K562 (cell line): Measurements from ENCODE around the gene UBR1. TPM values are rescaled to one million over a fixed set of nuclear protein-coding genes. Genes with fewer than 3 reads are reported as not detected.

Experiments used
- ATAC-seq: fragments of 200-7000 bp; cut with Tn5 transposase; 3 replicates; pipeline ENCODE4 v1.9.1; 2020; ENCODE audit warnings: moderate library complexity
- Bru-seq: library from RNA; stranded (reverse); fragments of 400-500 nt; gene quantifications from one replicate; lab custom pipeline; 2021; lab: Mats Ljungman, UMichigan
- BruChase-seq, 2 experiments: library from RNA; stranded (reverse); fragments of 400-500 nt; gene quantifications; one replicate each; lab custom pipeline; 2021; lab: Mats Ljungman, UMichigan
- BruUV-seq: library from RNA; stranded (reverse); fragments of 400-500 nt; replicated peaks from 2 replicates; lab custom pipeline; 2021; lab: Mats Ljungman, UMichigan
- CTCF ChIA-PET: fragments of 300-600 bp; formaldehyde crosslinking; extraction: SDS; loops from one replicate; lab custom pipeline; 2021; ENCODE audit warnings: low intra/inter-chr PET ratio; lab: Yijun Ruan, JAX
- POLR2A ChIA-PET: fragments of 300-600, 350-650 bp; sonication (Branson Sonifier 250); formaldehyde crosslinking; extraction: SDS; loops from one replicate; lab custom pipeline; 2021; ENCODE audit warnings: antibody characterized with exemption, inconsistent platforms; lab: Yijun Ruan, JAX
- DNase-seq, 4 experiments: peaks; one replicate each; pipeline versions ENCODE4 v3.0.0 to v3.0.0-alpha.2; 2011 to 2018; ENCODE audit warnings: low spot score in 3 of 4, mixed read lengths in 3 of 4; ENCODE audit errors: extremely low read depth in 1 of 4
- FAIRE-seq: peaks from 2 replicates; lab custom pipeline; 2011; peaks lifted over from hg19 to GRCh38; lab: Jason Lieb, UNC
- H2AFZ ChIP-seq: 2 replicates; pipeline ENCODE4 v1.6.0; 2011; ENCODE audit warnings: low read depth, low read length, control low read depth, inconsistent platforms
- H3K27ac ChIP-seq: fragments of 200-600 bp; 3 replicates; pipeline ENCODE4 v1.8.0; 2011; ENCODE audit warnings: low read depth, mild to moderate bottlenecking, control low read depth, inconsistent platforms, low read length, moderate library complexity, mixed read lengths; ENCODE audit errors: extremely low read depth
- H3K27me3 ChIP-seq, 2 experiments: fragments of 300-600 bp in 1 of 2; 2 replicates in 1 of 2; 3 replicates in 1 of 2; pipeline versions ENCODE4 v1.6.0 to v1.8.0; 2011; ENCODE audit warnings: inconsistent platforms in 2 of 2, low read length in 2 of 2, mild to moderate bottlenecking in 1 of 2, mixed read lengths in 1 of 2, moderate library complexity in 1 of 2; ENCODE audit not compliant: control insufficient read depth in 2 of 2, insufficient read depth in 2 of 2
- H3K36me3 ChIP-seq: fragments of 300-600 bp; 3 replicates; pipeline ENCODE4 v1.8.0; 2011; ENCODE audit warnings: mild to moderate bottlenecking, low read length, inconsistent platforms; ENCODE audit not compliant: control insufficient read depth, insufficient read depth
- H3K4me1 ChIP-seq, 2 experiments: fragments of 200-600 bp in 1 of 2; replicated peaks in 1 of 2; 2 replicates in 1 of 2; 3 replicates in 1 of 2; pipeline versions ENCODE4 v1.5.1 to v1.8.0; 2011; ENCODE audit warnings: inconsistent platforms in 2 of 2, low read length in 2 of 2, mild to moderate bottlenecking in 1 of 2, mixed read lengths in 1 of 2, moderate library complexity in 1 of 2; ENCODE audit not compliant: control insufficient read depth in 2 of 2, insufficient read depth in 2 of 2
- H3K4me2 ChIP-seq: 2 replicates; pipeline ENCODE4 v1.6.1; 2011; ENCODE audit warnings: low read length, control low read depth, inconsistent platforms, mixed read lengths; ENCODE audit not compliant: insufficient read depth
- H3K4me3 ChIP-seq: fragments of 200-600 bp; sonication (generic), shearing (Covaris generic); 2 replicates; pipeline ENCODE4 v1.5.1; 2016; ENCODE audit warnings: control low read depth, inconsistent platforms
- H3K79me2 ChIP-seq: fragments of 200-600 bp; 3 replicates; pipeline ENCODE4 v1.8.0; 2011; ENCODE audit warnings: low read length, inconsistent platforms; ENCODE audit not compliant: control insufficient read depth, insufficient read depth
- H3K9ac ChIP-seq, 2 experiments: 2 replicates each; pipeline versions ENCODE4 v1.6.0 to v1.6.1; 2011; ENCODE audit warnings: low read depth in 2 of 2, low read length in 2 of 2, control low read depth in 1 of 2, inconsistent platforms in 1 of 2, mild to moderate bottlenecking in 1 of 2, mixed read lengths in 1 of 2; ENCODE audit not compliant: insufficient read depth in 1 of 2
- H3K9me1 ChIP-seq: one replicate; pipeline ENCODE4 v1.6.0; 2011; ENCODE audit warnings: inconsistent platforms, mild to moderate bottlenecking, low read length, moderate library complexity; ENCODE audit not compliant: control insufficient read depth, insufficient read depth
- H3K9me3 ChIP-seq: replicated peaks from 2 replicates; pipeline ENCODE4 v1.5.1; 2011; ENCODE audit warnings: low read depth, low read length, inconsistent platforms; ENCODE audit not compliant: control insufficient read depth, insufficient read depth
- H4K20me1 ChIP-seq: replicated peaks from 2 replicates; pipeline ENCODE4 v1.6.1; 2011; ENCODE audit warnings: low read length, inconsistent platforms, mixed read lengths; ENCODE audit not compliant: control insufficient read depth, insufficient read depth
- CBFA2T3 ChIP-seq: fragments of 450-650 bp; IDR thresholded peaks from 2 replicates; pipeline ENCODE4 v1.6.1; 2017
- FOXJ2 ChIP-seq: fragments of 200-800 bp; sonication (Bioruptor generic); IDR thresholded peaks from 2 replicates; pipeline ENCODE4 v1.6.1; 2016; ENCODE audit warnings: missing genetic modification characterization, missing compliant biosample characterization
- ID3 ChIP-seq, 2 experiments: fragments of 250-450 bp in 1 of 2; fragments of 450-650 bp in 1 of 2; sonication (Bioruptor Pico) in 1 of 2; IDR thresholded peaks; 2 replicates each; pipeline versions ENCODE4 v1.6.1 to v1.8.0; 2016 to 2021; ENCODE audit warnings: mild to moderate bottlenecking in 2 of 2, moderate library complexity in 2 of 2, missing compliant biosample characterization in 1 of 2, missing genetic modification characterization in 1 of 2
- NFXL1 ChIP-seq: fragments of 450-650 bp; formaldehyde crosslinking; IDR thresholded peaks from 2 replicates; pipeline ENCODE4 v1.4.0; 2021; ENCODE audit warnings: mild to moderate bottlenecking
- NR4A1 ChIP-seq, 2 experiments: fragments of 250-450 bp in 1 of 2; fragments of 450-650 bp in 1 of 2; sonication (Bioruptor Pico) in 1 of 2; IDR thresholded peaks; 2 replicates each; pipeline versions ENCODE4 v1.4.0 to v1.6.1; 2016 to 2020; ENCODE audit warnings: mild to moderate bottlenecking in 2 of 2, missing compliant biosample characterization in 1 of 2, missing genetic modification characterization in 1 of 2, moderate library complexity in 1 of 2
- NRF1 ChIP-seq, 2 experiments: fragments of 450-650 bp; IDR thresholded peaks in 1 of 2; conservative IDR thresholded peaks in 1 of 2; 2 replicates each; pipeline ENCODE4 v1.6.1; 2014; ENCODE audit warnings: mild to moderate bottlenecking in 2 of 2
- PHF20 ChIP-seq: fragments of 450-650 bp; IDR thresholded peaks from 2 replicates; pipeline ENCODE4 v1.6.1; 2018; ENCODE audit not compliant: partially characterized antibody
- POLR2H ChIP-seq: IDR thresholded peaks from 2 replicates; pipeline ENCODE4 v1.6.1; 2016; ENCODE audit warnings: missing genetic modification characterization, low read depth, mild to moderate bottlenecking, control low read depth, missing compliant biosample characterization, moderate library complexity
- RCOR1 ChIP-seq, 2 experiments: IDR thresholded peaks; 2 replicates each; pipeline ENCODE4 v1.6.1; 2012; ENCODE audit warnings: low read depth in 2 of 2, low read length in 2 of 2, borderline replicate concordance in 1 of 2, improper control_type of control experiment in 1 of 2
- SMARCE1 ChIP-seq: fragments of 450-650 bp; IDR thresholded peaks from 2 replicates; pipeline ENCODE4 v1.7.1; 2016; ENCODE audit warnings: mild to moderate bottlenecking
- SOX6 ChIP-seq: fragments of 450-650 bp; IDR thresholded peaks from 2 replicates; pipeline ENCODE4 v1.6.1; 2014; ENCODE audit warnings: mild to moderate bottlenecking
- TBL1XR1 ChIP-seq, 2 experiments: IDR thresholded peaks; 2 replicates each; pipeline ENCODE4 v1.6.1; 2012; ENCODE audit warnings: improper control_type of control experiment in 2 of 2, low read length in 2 of 2, mild to moderate bottlenecking in 1 of 2
- TCF3 ChIP-seq: sonication (generic); formaldehyde crosslinking; IDR thresholded peaks from 2 replicates; pipeline ENCODE4 v1.4.0; 2020; ENCODE audit warnings: mild to moderate bottlenecking, missing genetic modification reagents
- ZFX ChIP-seq: sonication (generic); formaldehyde crosslinking; IDR thresholded peaks from 2 replicates; pipeline ENCODE4 v1.8.0; 2022; ENCODE audit warnings: mild to moderate bottlenecking, missing genetic modification reagents, moderate library complexity
- ZNF175 ChIP-seq: fragments of 200-800 bp; sonication (Bioruptor generic); IDR thresholded peaks from 2 replicates; pipeline ENCODE4 v1.6.1; 2016; ENCODE audit warnings: low read depth, mild to moderate bottlenecking, missing genetic modification characterization, missing compliant biosample characterization
- ZNF778 ChIP-seq: fragments of 450-650 bp; formaldehyde crosslinking; IDR thresholded peaks from 2 replicates; pipeline ENCODE4 v1.4.0; 2020; ENCODE audit warnings: mild to moderate bottlenecking, moderate library complexity
- WGBS: fragments of 100-300 bp; shearing (Covaris generic); methylation state at CpG from one replicate; pipeline ENCODE4 v1.1.6; 2016; ENCODE audit warnings: low coverage, mixed read lengths; ENCODE audit not compliant: insufficient coverage; ENCODE audit errors: missing lambda C conversion rate; 5-methylcytosine and 5-hydroxymethylcytosine counted together
- in situ Hi-C: fragments of 300-500 bp; cut with MboI; formaldehyde crosslinking; loops from 4 replicates; pipeline ENCODE4 v1.15.0; 2018; ENCODE audit warnings: inconsistent platforms, mixed read lengths
- intact Hi-C: fragments of 100-400 bp; cut with micrococcal nuclease; formaldehyde crosslinking; loops from 2 replicates; pipeline ENCODE4 v1.14.2; 2022
- long read RNA-seq, 3 experiments: library from polyadenylated mRNA in 2 of 3; library from RNA in 1 of 3; unstranded in 2 of 3; stranded (forward) in 1 of 3; transcript quantifications; one replicate each; pipeline ENCODE4 v2.0.0, GENCODE V29; 2019 to 2022
- polyA minus RNA-seq, 3 experiments: library from RNA; depleted of rRNA, polyadenylated mRNA; stranded (reverse); fragments of >200 nt; gene quantifications; 2 replicates each; pipeline ENCODE4 v1.2.3, GENCODE V29; 2011
- polyA plus RNA-seq, 8 experiments: library from polyadenylated mRNA; depleted of rRNA in 4 of 8; stranded (reverse) in 5 of 8; unstranded in 3 of 8; fragments of >200 nt; fragmentation: Nextera tagmentation in 2 of 8; fragmentation: Illumina TruSeq in 1 of 8; extraction: Ambion mirVana in 2 of 8; extraction: Trizol in 1 of 8; gene quantifications; 2 replicates each; pipeline versions ENCODE4 v1.2.1 to v1.2.3, GENCODE V29; 2011 to 2014; ENCODE audit warnings: inconsistent platforms in 1 of 8, missing spikeins in 1 of 8
- total RNA-seq, 7 experiments: library from RNA; depleted of rRNA in 6 of 7; stranded (reverse); fragments of >200 nt in 6 of 7; fragmentation: Illumina TruSeq in 2 of 7; extraction: Trizol in 2 of 7; gene quantifications; 2 replicates each; pipeline versions ENCODE4 v1.2.1 to v1.2.3, GENCODE V29; 2011 to 2021; ENCODE audit warnings: low replicate concordance in 1 of 7

The UBR1 gene
- 44.9 and 175 TPM in 2 replicates for total RNA-seq (2011; cell fraction: chromatin; rRNA removed; ENCODE audit: low replicate concordance)
- total RNA-seq (2011; cell fraction: nucleolus; rRNA removed): 23.3 and 24.9 TPM in 2 replicates
- 47.1 and 58.6 TPM in 2 replicates for total RNA-seq (2011; cell fraction: nucleoplasm; rRNA removed)
- total RNA-seq (2014; rRNA removed) (15.3 and 20.9 TPM in 2 replicates), total RNA-seq (2014; rRNA removed; fragmentation: Illumina TruSeq; extraction: Trizol) (30.7 and 32.8 TPM in 2 replicates), total RNA-seq (2015; rRNA removed; fragmentation: Illumina TruSeq; extraction: Trizol) (23.6 and 28.6 TPM in 2 replicates), total RNA-seq (2021) (21.2 and 24.0 TPM in 2 replicates), polyA plus RNA-seq (2011; rRNA removed) (10.6 and 15.7 TPM in 2 replicates), polyA plus RNA-seq (2014; fragmentation: Illumina TruSeq; extraction: Trizol) (10.8 and 14.2 TPM in 2 replicates), polyA plus RNA-seq (2014; fragmentation: Nextera tagmentation; extraction: Ambion mirVana) (1 to 10 TPM; 5.8 to 7.1 TPM), polyA plus RNA-seq (2014; rRNA removed) (10.8 and 11.6 TPM in 2 replicates), polyA minus RNA-seq (2011; rRNA and poly(A)+ RNA removed) (39.0 and 48.8 TPM in 2 replicates), Bru-seq, nascent RNA (percentile 77 among the genes with signal in this experiment), BruChase-seq, experiment 1, labeled RNA remaining after a 2-hour chase (percentile 80 among the genes with signal in this experiment), BruChase-seq, experiment 2, labeled RNA remaining after a 6-hour chase (percentile 82 among the genes with signal in this experiment)
- 2.7 and 4.1 TPM in 2 replicates for polyA plus RNA-seq (2011; cell fraction: cytosol; rRNA removed)
- polyA plus RNA-seq (2011; cell fraction: nucleus; rRNA removed): 11.4 and 13.6 TPM in 2 replicates
- 7.8 and 9.5 TPM in 2 replicates for polyA plus RNA-seq (2012)
- 16.3 and 21.1 TPM in 2 replicates for polyA minus RNA-seq (2011; cell fraction: cytosol; rRNA and poly(A)+ RNA removed)
- 47.7 and 61.1 TPM in 2 replicates for polyA minus RNA-seq (2011; cell fraction: nucleus; rRNA and poly(A)+ RNA removed)
- long read RNA-seq, experiment 1, partial matches to known transcripts: 16 of 40 reads
- long read RNA-seq, experiment 1, other reads (novel, unspliced or antisense): 22 of 40 reads
- long read RNA-seq, experiment 2, partial matches to known transcripts: 6 of 9 reads
- long read RNA-seq, experiment 2, other reads (novel, unspliced or antisense): 3 of 9 reads
- long read RNA-seq, experiment 3, partial matches to known transcripts: 5 of 8 reads
- long read RNA-seq, experiment 3, other reads (novel, unspliced or antisense): 2 of 8 reads

- H3K27me3 ChIP-seq: no peaks in the 10 kb centered on the region
- ATAC-seq (peak; percentile 91), DNase-seq (peak; percentile 87 to 96 (median 91)), FAIRE-seq (peak; percentile 95)
- H3K36me3 ChIP-seq: peaks cover 29% of the 10 kb centered on the region; the same call in 2 of the 3 replicates
- POLR2A ChIA-PET: interaction anchor here (0.7 to 1.3 kb wide), 4 partner anchors 10 to 237 kb away, joined by 3 to 6 read pairs (median 3); partner anchors contain the start of gene TGM7
- H3K4me3 ChIP-seq: peak within 1 kb of the TSS; percentile 69
- peaks cover 0 to 25% of the 10 kb centered on the region in 2 experiments; a peak in 3 of 5 replicates for H3K4me1 ChIP-seq
- CTCF ChIA-PET: no interaction called here
- no peaks in the 10 kb centered on the region for H3K9me3 ChIP-seq
- peaks cover 53% of the 10 kb centered on the region for H3K79me2 ChIP-seq
- WGBS: under 1% methylated on average over 30 of the region's 33 CpGs
- H3K9ac ChIP-seq: peak within 1 kb of the TSS; percentile 86 to 90
- H3K9me1 ChIP-seq: no peaks in the 10 kb centered on the region
- in situ Hi-C loops (no loop called here), intact Hi-C loops (loop anchor here (10.0 kb wide), 1 partner anchor 79 kb away; the partner anchor contains the start of gene CCNDBP1)
- BruUV-seq: no TSS peak
- H3K27ac ChIP-seq: peak within 1 kb of the TSS; percentile 89
- peak within 1 kb of the TSS; percentile 85 for H2AFZ ChIP-seq
- H3K4me2 ChIP-seq: peak within 1 kb of the TSS; percentile 96
- H4K20me1 ChIP-seq: no peaks in the 10 kb centered on the region
- TF ChIP-seq PHF20 (peak; percentile 85), ZNF175 (CRISPR knock-in tag) (no peak), NRF1 (conservative IDR thresholded peaks at IDR 0.05 in 1 of 2, IDR thresholded peaks at IDR 0.05 in 1 of 2) (peak; percentile 80 to 84), CBFA2T3 (peak; percentile 3; the same call in 1 of the 2 replicates), POLR2H (tag) (peak; percentile 76), NFXL1 (CRISPR knock-in tag) (no peak), ZFX (CRISPR knock-in tag) (peak; percentile 78; the same call in 1 of the 2 replicates), TBL1XR1 (IDR thresholded peaks at IDR 0.05; ENCODE audit: low read length in 2 of 2) (0 out of 4 replicates have a peak, but pooled peaks of 1 of the 2 experiments have one; percentile 20), SOX6 (0 out of 2 replicates have a peak, but pooled peaks have one; percentile 21), FOXJ2 (tag) (peak; percentile 38; the same call in 1 of the 2 replicates), NR4A1 (CRISPR knock-in tag; IDR thresholded peaks at IDR 0.05) (no peak), NR4A1 (tag; IDR thresholded peaks at IDR 0.05) (no peak), TCF3 (CRISPR knock-in tag) (peak; percentile 29), SMARCE1 (no peak; the same call in 1 of the 2 replicates), ID3 (CRISPR knock-in tag; IDR thresholded peaks at IDR 0.05) (no peak), ID3 (tag; IDR thresholded peaks at IDR 0.05) (no peak), RCOR1 (IDR thresholded peaks at IDR 0.05; ENCODE audit: borderline replicate concordance in 1 of 2, low read depth in 2 of 2, low read length in 2 of 2) (peak in 1 of 2 experiments; percentile 39; a peak in 1 of 4 replicates), ZNF778 (CRISPR knock-in tag) (no peak)
These were observed at the start of gene UBR1 for GRCh38 chr15:43105778-43106485. Gene UBR1 (minus strand): TSS chr15:43106038. CDS start chr15:43106022, 16 bp downstream.
